EL (cell line): ENCODE measurements around the gene CALML4.
"Not testable (repeated sequence)": the region's sequence is repeated elsewhere in the genome, so short reads cannot be mapped to it uniquely, and the experiment has no call there.

Experiments
- DNase-seq: peaks from one replicate; pipeline ENCODE4 v3.0.0-alpha.2; 2016

The CALML4 gene

GRCh38 chr15:68187559-68187958, 17.6 kb downstream of the CALML4 start:
- DNase-seq, result peak; percentile 66

GRCh38 chr15:68186671-68187397, 18.3 kb downstream of the CALML4 start:
- peak; percentile 33 for DNase-seq

DNA sequence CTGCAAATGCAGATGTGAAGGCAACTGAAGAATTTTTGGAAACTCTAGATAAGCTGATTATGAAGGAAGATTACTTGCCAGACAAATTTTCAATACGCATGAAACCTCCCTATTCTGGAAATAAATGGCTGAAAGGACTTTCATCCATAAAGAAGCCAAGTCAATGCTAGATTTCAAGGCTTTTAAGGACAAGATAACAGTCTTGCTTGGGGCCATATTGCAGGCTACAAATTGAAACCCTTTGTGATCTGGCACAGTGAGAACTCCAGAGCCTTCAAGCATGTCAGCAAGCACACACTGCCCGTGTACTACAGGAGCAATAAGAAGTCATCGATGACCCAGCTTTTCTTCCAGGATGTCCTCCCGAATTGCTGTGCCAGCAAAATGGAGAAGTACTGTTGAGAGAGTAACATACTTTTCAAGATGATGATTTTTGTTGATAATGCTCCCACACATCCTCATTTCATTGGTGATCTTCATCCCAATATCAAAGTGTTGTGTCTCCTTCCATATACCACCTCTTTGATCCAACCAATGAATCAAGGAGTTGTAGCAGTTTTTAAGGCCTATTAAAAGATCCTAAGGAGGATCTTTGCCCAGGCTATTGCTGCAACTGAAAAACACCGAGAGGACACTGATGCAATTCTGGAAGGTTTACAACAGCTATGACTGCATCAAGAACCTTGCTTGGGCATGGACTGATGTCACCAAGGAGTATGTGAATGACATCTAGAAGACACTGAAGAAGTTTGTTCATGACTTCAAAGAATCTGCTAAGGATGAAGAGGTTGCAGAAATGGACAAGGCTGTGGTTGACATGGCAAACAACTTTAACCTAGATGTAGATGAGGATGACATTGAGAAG, 20.3 kb downstream of the CALML4 start:
- DNase-seq, result no peak

DNA sequence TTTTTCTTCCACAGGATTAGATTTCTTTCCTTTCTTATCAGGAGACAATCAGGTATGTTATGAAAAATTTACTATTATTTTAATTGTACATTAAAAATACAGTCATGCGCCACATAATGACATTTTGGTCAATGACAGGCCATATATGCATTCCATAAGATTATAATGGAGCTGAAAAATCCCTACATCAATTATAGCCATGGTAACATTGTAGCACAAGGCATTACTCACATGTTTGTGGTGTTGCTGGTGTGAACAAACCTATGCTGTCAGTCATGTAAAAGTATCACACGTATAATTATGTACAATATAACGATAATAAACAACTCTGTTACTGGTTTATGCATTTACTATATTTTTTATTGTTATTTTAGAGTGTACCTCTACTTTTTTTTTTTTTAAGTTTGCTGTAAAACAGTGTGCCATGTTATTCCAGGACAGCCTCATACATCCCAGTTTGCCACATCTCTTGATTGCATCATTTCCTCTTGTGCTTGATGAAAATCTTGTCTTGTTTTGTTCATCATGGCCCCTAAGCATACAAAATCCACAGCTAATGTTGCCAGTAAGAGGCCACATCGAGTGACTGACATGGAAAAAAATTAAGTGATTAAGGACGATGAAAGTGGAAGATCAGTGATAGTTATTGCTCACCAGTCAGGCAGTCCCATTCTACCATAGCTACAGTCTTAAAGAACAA, 21.4 kb downstream of the CALML4 start:
- DNase-seq, result no peak

DNA sequence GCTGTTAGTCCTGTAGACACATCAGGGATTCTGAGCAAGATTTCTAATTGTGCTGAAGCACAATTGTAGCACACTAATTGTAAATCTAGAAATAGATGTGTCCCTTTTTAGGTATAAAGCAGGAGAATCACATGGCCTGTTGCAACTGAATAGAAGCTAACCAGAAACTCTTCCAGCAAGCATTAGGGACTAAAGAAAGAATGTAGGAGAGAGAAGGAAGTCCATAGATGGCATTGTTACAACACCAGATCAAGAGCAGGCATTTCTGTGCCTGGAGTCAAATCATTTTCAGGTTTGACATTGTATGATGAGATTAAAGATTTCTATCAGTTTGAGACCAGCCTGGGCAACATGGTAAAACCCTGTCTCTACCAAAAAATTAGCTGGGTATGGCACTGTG, 27.4 kb downstream of the CALML4 start:
- no peak for DNase-seq

DNA sequence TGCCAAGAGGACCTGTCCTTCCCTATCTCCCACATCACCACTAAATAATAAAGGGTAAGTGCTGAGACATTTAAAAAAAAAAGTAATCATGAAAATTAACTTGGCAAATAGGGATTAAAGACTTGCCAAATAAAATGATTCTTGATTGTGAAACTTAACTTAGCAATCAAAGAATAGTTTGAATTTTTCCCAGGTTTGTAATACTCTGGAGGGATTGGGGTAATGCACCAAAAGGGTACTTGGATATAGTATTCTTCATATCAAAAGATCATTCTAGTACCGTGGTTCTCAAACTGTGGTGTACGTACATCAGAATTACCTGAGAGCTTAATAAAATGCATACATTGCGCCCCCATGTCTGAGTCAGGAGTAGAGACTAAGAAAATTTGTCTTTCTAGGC, 28.5 kb downstream of the CALML4 start:
- no peak for DNase-seq

DNA sequence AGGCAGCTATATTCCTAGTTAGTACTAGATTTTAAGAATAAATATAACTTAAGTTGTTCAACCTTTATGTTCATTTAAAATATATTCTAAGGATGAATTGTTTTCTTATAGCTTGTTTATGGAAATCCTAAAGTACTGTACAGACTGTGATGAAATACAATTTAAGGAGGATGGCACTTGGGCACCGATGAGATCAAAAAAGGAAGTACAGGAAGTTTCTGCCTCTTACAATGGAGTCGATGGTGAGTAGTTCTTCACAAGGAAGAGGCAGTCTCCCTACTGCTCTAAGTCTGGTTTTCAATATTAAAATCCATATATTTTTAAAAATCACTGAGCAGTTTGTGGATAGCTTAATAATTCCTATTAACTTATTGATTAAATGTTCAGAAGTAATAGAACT, 29.6 kb downstream of the CALML4 start:
- DNase-seq, result no peak

- no peak for DNase-seq
Observed at GRCh38 chr15:68173119-68173518, 32.0 kb downstream of the CALML4 start.

GRCh38 chr15:68172037-68172436, 33.1 kb downstream of the CALML4 start:
- not testable (repeated sequence) for DNase-seq

GRCh38 chr15:68166847-68167246, 38.3 kb downstream of the CALML4 start:
- DNase-seq, result no peak

DNA sequence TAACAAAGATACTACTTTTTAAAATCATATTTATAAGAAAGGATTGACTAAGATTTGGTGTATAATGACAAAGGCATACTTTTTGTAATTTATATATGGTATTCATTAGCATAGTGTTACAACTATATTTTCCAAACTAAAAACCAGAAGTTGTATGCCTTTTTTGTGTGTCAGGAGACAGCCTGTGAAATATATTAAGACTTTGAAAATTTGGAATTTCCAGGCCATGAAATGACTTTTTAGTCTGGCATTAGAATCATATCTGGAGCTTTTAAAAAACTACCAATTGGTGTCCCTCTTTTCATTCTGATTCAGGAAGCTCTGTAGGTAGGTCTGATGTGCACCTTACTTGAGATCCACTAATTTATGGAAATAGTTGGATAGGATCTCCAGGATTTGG, 41.9 kb downstream of the CALML4 start:
- DNase-seq, result no peak

DNA sequence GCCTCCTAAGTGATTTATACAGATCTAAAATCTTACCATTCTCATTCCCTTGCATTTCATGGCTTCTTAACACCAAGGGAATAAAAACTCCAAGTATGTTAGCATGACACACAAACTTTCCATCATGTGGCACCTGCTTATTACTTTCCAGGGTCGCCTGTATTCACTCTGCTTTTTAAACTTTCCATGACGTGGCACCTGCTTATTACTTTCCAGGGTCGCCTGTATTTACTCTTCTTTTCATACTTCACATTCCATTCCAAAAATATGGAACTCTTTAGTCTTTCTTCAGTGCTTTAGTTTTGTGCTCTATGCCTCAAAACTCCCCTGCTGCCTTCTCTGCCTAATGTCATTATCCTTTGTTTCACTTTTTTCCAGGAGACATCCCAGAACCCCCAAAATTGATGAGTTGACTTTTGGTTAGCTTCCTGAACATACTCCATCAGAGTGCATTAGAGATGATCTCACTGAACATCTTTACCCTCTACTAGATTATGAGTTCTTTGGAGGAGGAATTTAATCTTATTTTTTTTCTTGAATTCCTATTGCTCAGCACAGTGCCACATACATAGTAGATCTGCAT, 47.0 kb downstream of the CALML4 start:
- DNase-seq, result no peak

DNA sequence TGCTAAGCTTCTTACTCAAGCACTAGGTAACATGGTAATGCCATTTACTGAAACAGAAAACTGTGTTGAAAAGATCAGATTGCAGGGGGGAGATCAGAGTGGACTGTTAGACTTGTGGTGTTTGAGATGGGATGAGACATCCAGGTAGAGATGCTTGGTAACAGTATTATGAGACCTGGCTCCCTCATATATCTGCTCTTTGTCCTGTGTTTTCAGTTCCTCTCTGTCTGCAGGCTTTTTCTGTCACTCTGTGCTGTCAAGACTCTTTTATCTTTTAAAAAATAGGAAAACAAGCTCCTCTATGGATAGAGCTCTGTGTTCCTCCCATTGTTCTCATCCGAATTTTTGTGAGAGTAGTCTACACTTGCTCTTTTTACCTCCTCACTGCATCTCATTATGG, 48.1 kb downstream of the CALML4 start:
- no peak for DNase-seq

DNA sequence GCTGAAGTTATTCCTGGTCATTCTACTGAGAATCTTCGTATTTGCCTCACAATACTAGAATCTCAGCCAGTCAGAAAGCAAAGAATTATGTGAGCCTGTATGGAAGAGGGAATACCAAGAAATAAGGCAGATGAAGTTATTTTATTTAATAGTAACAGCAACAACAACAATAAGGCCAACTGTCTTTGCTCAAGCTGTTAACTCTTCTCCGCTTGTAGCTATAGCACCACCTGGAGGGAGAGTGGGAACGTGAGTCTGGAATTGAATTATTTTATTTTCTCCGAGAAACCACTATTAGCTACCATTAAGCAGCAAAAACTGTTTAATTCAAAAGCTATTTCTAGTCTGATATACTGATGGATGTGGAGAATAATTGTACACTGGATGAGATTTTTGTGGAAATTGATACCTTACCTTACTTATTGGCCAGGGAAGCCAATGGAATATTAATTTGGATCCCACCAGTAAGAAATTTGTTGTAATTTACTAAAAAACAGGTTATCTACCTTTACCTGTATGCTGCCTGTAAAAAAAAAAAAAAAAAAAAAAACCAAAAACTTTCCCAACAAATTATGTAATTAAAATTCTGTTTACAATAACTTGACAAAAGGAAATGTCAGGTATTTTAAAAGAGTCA, 50.1 kb downstream of the CALML4 start:
- DNase-seq, result peak; percentile 53

- DNase-seq, result no peak
Observed at GRCh38 chr15:68152342-68152741, 52.8 kb downstream of the CALML4 start.

DNA sequence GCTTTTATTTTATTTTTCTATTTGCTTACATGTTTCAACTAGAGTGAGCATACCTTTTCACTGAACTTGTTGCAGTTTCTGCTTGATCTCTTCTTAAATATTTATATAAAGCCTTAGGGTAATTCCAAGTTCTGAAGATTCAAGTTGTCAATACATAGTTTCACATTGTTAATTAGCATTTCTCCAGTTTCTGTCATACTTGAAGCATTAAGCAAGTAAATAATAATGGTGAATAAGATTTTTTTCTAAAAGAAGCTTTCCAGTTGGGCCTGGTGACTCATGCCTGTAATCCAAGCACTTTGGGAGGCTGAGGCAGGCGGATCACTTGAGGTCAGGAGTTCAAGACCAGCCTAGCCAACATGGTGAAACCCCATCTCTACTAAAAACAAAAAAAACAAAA, 53.9 kb downstream of the CALML4 start:
- DNase-seq, result peak; percentile 38

DNA sequence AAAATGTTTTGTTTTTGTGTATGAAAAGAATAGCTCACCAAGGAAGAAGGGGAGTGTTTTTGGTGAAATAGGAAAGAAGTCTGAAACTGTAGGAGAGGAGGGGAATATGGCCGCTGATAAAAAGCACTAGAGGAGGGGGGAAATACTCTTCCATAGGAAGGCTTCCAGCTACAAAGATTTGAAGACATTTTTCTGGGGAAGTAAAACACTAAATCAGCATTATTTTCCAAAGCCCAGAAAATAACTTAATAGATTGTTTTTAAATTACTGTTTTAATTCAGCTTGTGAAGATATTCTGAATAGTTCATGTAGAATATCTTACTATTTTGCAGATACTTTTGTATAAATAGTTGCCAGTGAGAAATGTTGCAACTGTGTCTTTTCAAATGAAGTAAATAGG, 54.9 kb downstream of the CALML4 start:
- DNase-seq, result no peak

DNA sequence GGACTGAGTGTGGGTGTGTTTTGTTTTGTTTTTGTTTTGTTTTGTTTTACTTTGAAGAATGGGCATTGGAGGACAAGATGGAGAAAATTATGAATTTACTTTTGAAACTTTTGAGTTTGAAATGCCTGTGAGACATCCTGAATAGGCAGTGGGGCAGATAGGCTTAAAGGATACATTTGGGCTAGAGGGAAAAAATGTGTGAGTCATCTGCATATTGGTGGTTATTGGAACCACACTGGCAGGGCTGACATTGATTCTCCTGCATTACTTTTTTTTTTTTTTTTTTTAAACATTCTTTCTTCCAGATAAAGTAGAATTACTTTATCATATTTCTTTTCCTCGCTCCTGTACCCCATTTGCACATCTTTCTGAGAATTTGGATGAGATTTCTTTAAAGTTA, 56.1 kb downstream of the CALML4 start:
- peak; percentile 82 for DNase-seq

- DNase-seq, result no peak
Observed at GRCh38 chr15:68148039-68148438, 57.1 kb downstream of the CALML4 start.

DNA sequence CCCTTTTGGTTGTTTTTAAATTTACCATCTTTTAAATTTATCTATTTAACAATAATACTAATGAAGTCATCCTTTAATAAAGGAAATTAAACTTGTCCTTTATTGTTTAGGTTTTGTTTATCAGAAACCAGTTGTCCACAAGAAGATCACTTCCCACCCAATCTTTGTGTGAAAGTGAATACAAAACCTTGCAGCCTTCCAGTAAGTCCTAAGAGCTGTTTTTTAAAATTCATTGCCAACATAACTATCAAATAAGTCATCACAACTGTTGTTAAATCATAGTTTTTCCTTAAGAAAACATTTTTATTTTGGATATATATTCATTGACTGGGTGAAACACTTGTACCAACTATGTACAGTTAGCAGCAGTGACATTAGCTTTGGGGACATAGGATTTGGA, 59.4 kb downstream of the CALML4 start:
- DNase-seq, result peak; percentile 10

- no peak for DNase-seq
Observed at GRCh38 chr15:68143785-68144184, 61.3 kb downstream of the CALML4 start.

GRCh38 chr15:68143129-68143528, 62.0 kb downstream of the CALML4 start:
- no peak for DNase-seq
